WERI-Rb-1 (cell line): Measurements from ENCODE around the gene IFT20.

Experiments
- DNase-seq: peaks from one replicate; pipeline ENCODE4 v3.0.0-alpha.2; 2020
- H3K27ac ChIP-seq: fragments of 250-450 bp; sonication (Bioruptor Pico); 2 replicates; pipeline ENCODE4 v1.5.1; 2020; ENCODE audit warnings: mild to moderate bottlenecking, moderate library complexity
- H3K27me3 ChIP-seq: fragments of 250-450 bp; sonication (Bioruptor Pico); 2 replicates; pipeline ENCODE4 v1.5.1; 2021; ENCODE audit warnings: mild to moderate bottlenecking, low read depth, moderate library complexity; ENCODE audit not compliant: insufficient read depth, severe bottlenecking
- H3K36me3 ChIP-seq: fragments of 250-450 bp; sonication (Bioruptor Pico); 2 replicates; pipeline ENCODE4 v1.5.1; 2020; ENCODE audit warnings: mild to moderate bottlenecking, moderate library complexity
- H3K4me3 ChIP-seq: 2 replicates; pipeline ENCODE4 v1.5.1; 2011; ENCODE audit warnings: low read depth, mild to moderate bottlenecking, control low read depth, low read length
- H3K9me3 ChIP-seq: fragments of 250-450 bp; sonication (Bioruptor Pico); 2 replicates; pipeline ENCODE4 v1.5.1; 2021; ENCODE audit warnings: mild to moderate bottlenecking, moderate library complexity; ENCODE audit not compliant: severe bottlenecking
- CTCF ChIP-seq: IDR thresholded peaks from 2 replicates; pipeline ENCODE4 v1.5.1; 2011; ENCODE audit warnings: low read depth, mild to moderate bottlenecking, control low read depth, inconsistent platforms, low read length

Gene IFT20, protein sequence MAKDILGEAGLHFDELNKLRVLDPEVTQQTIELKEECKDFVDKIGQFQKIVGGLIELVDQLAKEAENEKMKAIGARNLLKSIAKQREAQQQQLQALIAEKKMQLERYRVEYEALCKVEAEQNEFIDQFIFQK

DNA sequence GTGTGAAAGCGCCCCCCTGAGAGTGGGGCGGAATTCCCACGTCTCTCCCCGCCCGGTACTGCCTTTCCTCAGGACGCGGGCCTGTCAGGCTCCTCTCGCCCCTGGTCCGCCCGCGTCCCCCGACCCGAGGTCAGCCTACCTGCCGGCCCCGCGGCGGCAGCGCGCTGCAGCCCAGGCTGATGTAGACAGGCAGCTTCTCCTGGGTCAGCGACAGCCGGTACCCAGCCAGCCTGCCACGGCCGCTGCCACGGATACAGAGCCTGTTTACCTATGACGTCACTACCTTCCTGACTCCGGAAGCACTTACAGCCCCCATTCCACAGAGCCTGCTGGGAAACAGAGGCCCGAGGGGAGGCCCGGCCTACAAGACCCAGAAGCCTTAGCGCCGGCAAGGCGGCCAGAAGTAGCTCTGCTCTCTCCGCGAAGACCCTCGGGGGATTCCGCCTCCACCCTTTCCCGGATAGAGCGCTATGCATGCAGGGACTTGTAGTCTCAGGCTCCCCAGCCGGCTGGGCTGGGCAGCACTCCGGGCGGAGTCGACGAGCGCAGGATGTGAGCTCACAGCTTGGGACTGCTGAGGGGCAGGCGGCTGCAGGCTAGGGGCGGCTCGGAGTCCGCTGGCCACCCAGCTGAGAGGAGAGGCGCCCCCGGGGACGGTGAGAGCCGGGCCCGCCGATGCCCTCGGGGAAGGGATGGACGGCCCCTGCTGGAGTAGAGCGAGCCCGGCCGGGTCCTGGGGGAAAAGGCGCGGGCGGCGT, at the start of gene IFT20, which contains the start of gene TNFAIP1:
TSS of gene IFT20 (minus strand) at position 272 of the 758 bp plus-strand sequence. CDS start 3,487 bp downstream, outside the sequence.
TSS of gene TNFAIP1 (plus strand) at position 561 of the 758 bp plus-strand sequence. CDS start 3,761 bp downstream, outside the sequence.
- H3K27me3 ChIP-seq: no peaks in the 10 kb centered on the region
- H3K36me3 ChIP-seq: peaks cover 17% of the 10 kb centered on the region
- H3K9me3 ChIP-seq: no peaks in the 10 kb centered on the region
- H3K27ac ChIP-seq: peak within 1 kb of the TSS; percentile 62
- peak; percentile 99 for DNase-seq
- TF ChIP-seq CTCF: no peak
- peak within 1 kb of the TSS; percentile 73 for H3K4me3 ChIP-seq

GRCh38 chr17:28385037-28385400, 49.7 kb upstream of the IFT20 start:
- TF ChIP-seq CTCF: no peak
- no peak overlapping the region for H3K4me3 ChIP-seq

GRCh38 chr17:28384281-28385036, 49.2 kb upstream of the IFT20 start:
- DNase-seq: no peak
- Histone ChIP-seq H3K9me3 (no peaks in the 10 kb centered on the region), H3K36me3 (peaks cover 52% of the 10 kb centered on the region), H3K27me3 (no peaks in the 10 kb centered on the region), H3K27ac (no peak overlapping the region), H3K4me3 (no peak overlapping the region)
- no peak for TF ChIP-seq CTCF

More at GRCh38 chr17:28385037-28385400, 49.7 kb upstream of the IFT20 start:
- Histone ChIP-seq H3K36me3 (peaks cover 57% of the 10 kb centered on the region), H3K27me3 (no peaks in the 10 kb centered on the region), H3K27ac (no peak overlapping the region), H3K9me3 (no peaks in the 10 kb centered on the region)
- DNase-seq: no peak

- TF ChIP-seq CTCF: no peak
- Histone ChIP-seq H3K36me3 (peaks cover 25% of the 10 kb centered on the region), H3K27me3 (no peaks in the 10 kb centered on the region), H3K27ac (no peak overlapping the region), H3K4me3 (no peak overlapping the region), H3K9me3 (no peaks in the 10 kb centered on the region)
- no peak for DNase-seq
Observed at GRCh38 chr17:28381141-28381825, 46.0 kb upstream of the IFT20 start.

DNA sequence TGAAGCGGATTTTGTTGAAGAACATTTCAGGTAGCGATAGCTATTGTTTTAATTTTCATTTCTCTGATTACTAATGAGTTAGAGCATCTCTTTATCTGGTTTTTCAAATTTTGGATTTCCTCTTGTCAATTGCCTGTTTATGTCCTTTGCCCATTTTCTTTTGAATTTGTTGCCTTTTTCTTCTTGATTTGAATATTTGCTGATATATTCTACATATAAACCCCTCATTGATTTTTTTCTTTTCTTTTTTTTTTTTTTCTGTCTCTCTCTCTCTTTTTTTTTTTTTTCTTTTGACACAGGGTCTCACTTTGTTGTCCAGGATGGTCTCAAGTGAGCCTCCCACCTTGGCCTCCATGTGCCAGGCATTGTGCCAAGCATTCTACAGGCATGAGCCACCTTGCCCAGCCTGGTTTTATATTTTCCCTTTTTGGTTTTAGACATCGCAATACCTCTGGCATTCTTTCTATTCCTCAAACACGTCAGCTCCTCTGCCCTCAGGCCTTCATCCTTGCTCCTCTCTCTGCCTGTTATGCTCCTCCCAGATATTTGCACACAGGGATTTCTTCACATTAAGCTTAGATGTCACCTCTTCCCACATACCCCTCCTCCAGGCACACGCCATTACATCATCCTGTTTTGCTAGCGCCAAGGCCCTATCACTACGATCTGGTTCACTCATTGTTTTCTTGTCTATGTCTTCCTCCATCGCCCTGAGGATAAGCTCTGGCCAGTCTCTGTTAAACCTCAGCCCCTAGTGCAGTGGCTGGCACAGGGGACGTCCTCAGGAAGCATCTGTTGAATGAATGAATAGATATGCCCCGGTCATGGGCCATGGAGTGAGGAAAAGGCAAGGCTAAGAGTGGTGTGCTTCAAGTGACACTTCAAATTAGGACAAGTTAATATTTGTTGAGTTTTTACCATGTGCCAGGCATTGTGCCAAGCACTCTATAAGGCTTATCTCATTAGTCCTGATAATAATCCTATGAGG, 44.8 kb upstream of the IFT20 start:
- TF ChIP-seq CTCF: no peak
- no peaks in the 10 kb centered on the region for H3K9me3 ChIP-seq
- no peak for DNase-seq
- H3K27ac ChIP-seq: no peak overlapping the region
- no peak overlapping the region for H3K4me3 ChIP-seq
- no peaks in the 10 kb centered on the region for H3K27me3 ChIP-seq
- H3K36me3 ChIP-seq: peaks cover 15% of the 10 kb centered on the region
